ENCODE measurements around the gene SLC1A5.

DNA sequence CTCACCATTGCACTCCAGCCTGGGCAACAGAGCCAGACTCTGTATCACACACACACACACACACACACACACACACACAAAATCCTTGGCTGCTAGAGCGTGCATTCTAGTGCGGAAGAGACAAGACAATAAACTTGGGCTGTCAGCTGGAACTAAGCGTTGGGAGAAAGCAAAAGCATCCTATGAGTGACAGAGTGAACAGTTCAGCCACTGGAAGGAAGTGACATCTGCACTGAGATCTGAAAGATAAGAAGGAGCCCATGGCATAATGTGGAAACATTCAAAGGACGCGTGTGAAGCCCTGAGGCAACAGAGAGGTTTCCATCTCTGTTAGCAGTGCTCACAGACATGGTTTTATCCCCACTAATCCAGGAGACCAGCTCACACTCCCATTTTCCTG lies 3.5 kb upstream of the SLC1A5 start:
- TF ChIP-seq EZH2 (IDR thresholded peaks at IDR 0.05; ENCODE audit: borderline replicate concordance, low read length) = no peak
- TF ChIP-seq CTCF (IDR thresholded peaks at IDR 0.05; ENCODE audit: low read length) = no peak
